OCI-LY3 (cell line): Measurements from ENCODE around the gene CDH23.

Experiments used
- EZH2phosphoT487 ChIP-seq: fragments of 200-600 bp; shearing (Covaris generic); IDR thresholded peaks from 2 replicates; pipeline ENCODE4 v1.6.1; 2018; ENCODE audit warnings: antibody characterized with exemption, mixed run types, low read depth
- TF ChIP-seq, protein P1 (sequence below): fragments of 200-600, 300-600 bp; sonication (generic); IDR thresholded peaks from 2 replicates; pipeline ENCODE4 v1.5.1; 2014; ENCODE audit warnings: antibody characterized with exemption, low read length, low read depth

DNA sequence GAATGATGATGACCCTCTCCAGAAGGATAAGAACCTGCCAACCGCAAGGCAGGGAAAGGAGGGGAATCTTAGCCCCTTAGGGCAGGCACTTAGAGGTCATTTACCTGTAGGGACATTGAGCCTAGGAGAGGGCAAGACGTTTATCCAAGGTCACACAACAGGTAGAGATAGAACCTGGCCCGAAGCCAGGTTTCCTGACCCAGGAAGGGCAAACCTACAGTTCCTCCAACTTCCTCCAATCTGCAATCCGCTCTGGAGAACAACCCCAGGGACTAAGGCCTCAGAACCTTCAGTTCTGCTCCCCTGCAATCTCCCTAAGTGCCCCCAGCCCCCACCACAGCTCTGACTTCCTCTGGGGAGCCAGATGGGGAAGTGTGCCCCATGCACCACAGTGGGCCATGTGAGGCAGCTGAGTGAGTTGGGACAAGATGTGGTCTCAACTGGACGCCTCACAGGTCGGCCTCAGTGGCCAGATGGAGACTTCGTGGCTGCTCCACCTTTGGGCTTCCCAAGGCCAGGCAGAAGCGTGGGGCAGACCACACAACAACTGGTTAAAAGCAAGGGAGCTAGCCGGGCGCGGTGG lies 455.7 kb downstream of the CDH23 start:
- TF ChIP-seq, protein P1, sequence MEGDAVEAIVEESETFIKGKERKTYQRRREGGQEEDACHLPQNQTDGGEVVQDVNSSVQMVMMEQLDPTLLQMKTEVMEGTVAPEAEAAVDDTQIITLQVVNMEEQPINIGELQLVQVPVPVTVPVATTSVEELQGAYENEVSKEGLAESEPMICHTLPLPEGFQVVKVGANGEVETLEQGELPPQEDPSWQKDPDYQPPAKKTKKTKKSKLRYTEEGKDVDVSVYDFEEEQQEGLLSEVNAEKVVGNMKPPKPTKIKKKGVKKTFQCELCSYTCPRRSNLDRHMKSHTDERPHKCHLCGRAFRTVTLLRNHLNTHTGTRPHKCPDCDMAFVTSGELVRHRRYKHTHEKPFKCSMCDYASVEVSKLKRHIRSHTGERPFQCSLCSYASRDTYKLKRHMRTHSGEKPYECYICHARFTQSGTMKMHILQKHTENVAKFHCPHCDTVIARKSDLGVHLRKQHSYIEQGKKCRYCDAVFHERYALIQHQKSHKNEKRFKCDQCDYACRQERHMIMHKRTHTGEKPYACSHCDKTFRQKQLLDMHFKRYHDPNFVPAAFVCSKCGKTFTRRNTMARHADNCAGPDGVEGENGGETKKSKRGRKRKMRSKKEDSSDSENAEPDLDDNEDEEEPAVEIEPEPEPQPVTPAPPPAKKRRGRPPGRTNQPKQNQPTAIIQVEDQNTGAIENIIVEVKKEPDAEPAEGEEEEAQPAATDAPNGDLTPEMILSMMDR = no peak
- TF ChIP-seq EZH2phosphoT487 = no peak
